ENCODE measurements around the gene TCP1. TPM values are rescaled to one million over a fixed set of nuclear protein-coding genes. Genes with fewer than 3 reads are reported as not detected.

The TCP1 gene
- total and polyA plus RNA-seq, 2 donors (not counting 3 experiments of a cell fraction or from before 2014, with no cell fraction given), result 168 to 302 TPM

GRCh38 chr6:159761129-159761872 lies 28.1 kb downstream of the TCP1 start:
- Histone ChIP-seq H3K4me1 (ENCODE audit: control insufficient read depth, extremely low read depth, insufficient read depth, low read length) (peaks cover 20% of the 10 kb centered on the region), H2AFZ (ENCODE audit: low read depth, low read length) (peak overlapping the region; percentile 10), H3K4me3 (replicated peaks in 1 of 3; ENCODE audit: insufficient read depth in 1 of 3, low read depth in 1 of 3, low read length in 3 of 3) (peak overlapping the region; percentile 71 to 97 (median 73)), H3K9me1 (replicated peaks; ENCODE audit: control insufficient read depth, extremely low read depth, insufficient read depth, low read length) (no peaks in the 10 kb centered on the region), H3K36me3 (ENCODE audit: control insufficient read depth in 2 of 2, extremely low read depth in 1 of 2, insufficient read depth in 2 of 2, low read length in 2 of 2) (peaks cover 5 to 10% of the 10 kb centered on the region in 2 experiments), H4K20me1 (replicated peaks; ENCODE audit: control insufficient read depth, extremely low read depth, insufficient read depth, low read length) (no peaks in the 10 kb centered on the region), H3K27ac (ENCODE audit: insufficient read depth, low read depth, low read length) (peak overlapping the region; percentile 85), H3K9ac (replicated peaks; ENCODE audit: extremely low read depth, insufficient read depth, low read length) (peak overlapping the region; percentile 86), H3K9me3 (replicated peaks; ENCODE audit: control insufficient read depth, insufficient read depth, low read length) (no peaks in the 10 kb centered on the region), H3K79me2 (ENCODE audit: control insufficient read depth, insufficient read depth, low read length) (peaks cover 16% of the 10 kb centered on the region), H3K27me3 (ENCODE audit: control insufficient read depth in 2 of 2, insufficient read depth in 2 of 2, low read length in 2 of 2) (no peaks in the 10 kb centered on the region), H3K4me2 (ENCODE audit: insufficient read depth, low read length) (peak overlapping the region; percentile 59)
- CTCF ChIA-PET, result interaction anchor here (0.9 to 1.1 kb wide), 2 partner anchors 19 to 28 kb away, joined by 3 to 4 read pairs; partner anchors contain the start of genes MRPL18 and TCP1
- BruUV-seq (replicated peaks), result TSS peak; percentile 75
- intact Hi-C loops (cut with micrococcal nuclease) (no loop called here), dilution Hi-C loops (cut with MboI; ENCODE audit: extremely low pct_ligation_motif_present, low sequenced_read_pairs) (no loop called here)
- POLR2A ChIA-PET, result interaction anchor here (1.0 to 1.8 kb wide), 3 partner anchors 28 to 68 kb away, joined by 3 to 7 read pairs (median 4); partner anchors contain the start of gene TCP1
- TF ChIP-seq FOS (IDR thresholded peaks at IDR 0.05; ENCODE audit: borderline replicate concordance, insufficient read depth, low read length) (no peak), EZH2 (IDR thresholded peaks at IDR 0.05; ENCODE audit: borderline replicate concordance, low read depth, low read length, severe bottlenecking) (no peak), MAX (IDR thresholded peaks at IDR 0.05; ENCODE audit: insufficient read depth, insufficient read length) (no peak), POLR2A (IDR thresholded peaks at IDR 0.05; ENCODE audit: low read depth, low read length) (no peak), JUN (IDR thresholded peaks at IDR 0.05; ENCODE audit: borderline replicate concordance, insufficient read depth, insufficient read length, low read depth) (no peak), GATA2 (IDR thresholded peaks at IDR 0.05; ENCODE audit: insufficient read depth, insufficient read length, low read depth, low read length) (no peak), CTCF (IDR thresholded peaks at IDR 0.05; ENCODE audit: extremely low read depth in 1 of 2, insufficient read depth in 1 of 2, low read depth in 1 of 2, low read length in 2 of 2) (no peak), MYC (IDR thresholded peaks at IDR 0.05; ENCODE audit: low read depth, low read length) (no peak), POLR2AphosphoS5 (IDR thresholded peaks at IDR 0.05; ENCODE audit: insufficient read depth, low read depth, low read length) (no peak)
- FAIRE-seq (no peak), DNase-seq (ENCODE audit: low read depth, low spot score) (peak; percentile 58)
